ENCODE data around the gene SERINC3. TPM values are rescaled to one million over a fixed set of nuclear protein-coding genes. Genes with fewer than 3 reads are reported as not detected.

The SERINC3 gene
- polyA plus RNA-seq, 1 donor (not counting 4 experiments of a cell fraction or from before 2014, with no cell fraction given), result 118 TPM

GRCh38 chr20:44450281-44450889 lies 71.5 kb downstream of the SERINC3 start:
- Histone ChIP-seq H3K9me1 (ENCODE audit: control insufficient read depth, extremely low read depth, insufficient read depth, low read length) (no peaks in the 10 kb centered on the region), H3K4me1 (ENCODE audit: control insufficient read depth, extremely low read depth, insufficient read depth, low read length) (no peaks in the 10 kb centered on the region), H3K9me3 (ENCODE audit: control insufficient read depth, low read depth, low read length) (no peaks in the 10 kb centered on the region), H3K27me3 (ENCODE audit: control insufficient read depth, extremely low read depth, insufficient read depth, low read length) (no peaks in the 10 kb centered on the region), H3K79me2 (ENCODE audit: control insufficient read depth, insufficient read depth, low read length) (no peaks in the 10 kb centered on the region), H3K4me2 (ENCODE audit: control insufficient read depth, extremely low read depth, insufficient read depth, low read depth, low read length) (no peak overlapping the region), H3K36me3 (ENCODE audit: control insufficient read depth in 2 of 2, extremely low read depth in 1 of 2, insufficient read depth in 2 of 2, low read length in 2 of 2) (no peaks in the 10 kb centered on the region), H3K9ac (ENCODE audit: control insufficient read depth, extremely low read depth, insufficient read depth, low read length) (no peak overlapping the region), H3K27ac (ENCODE audit: control insufficient read depth, insufficient read depth, low read length) (no peak overlapping the region), H3K4me3 (ENCODE audit: control insufficient read depth in 2 of 3, extremely low read depth in 1 of 3, insufficient read depth in 2 of 3, low read depth in 1 of 3, low read length in 3 of 3) (no peak overlapping the region), H4K20me1 (ENCODE audit: control insufficient read depth, extremely low read depth, insufficient read depth, low read length) (no peaks in the 10 kb centered on the region), H2AFZ (ENCODE audit: control insufficient read depth, low read length) (no peak overlapping the region)
- dilution Hi-C loops (cut with MboI; ENCODE audit: extremely low pct_ligation_motif_present, low sequenced_read_pairs), result no loop called here
- TF ChIP-seq EZH2 (IDR thresholded peaks at IDR 0.05; ENCODE audit: low read length) (no peak), CTCF (optimal IDR thresholded peaks at IDR 0.05 in 1 of 3, IDR thresholded peaks at IDR 0.05 in 1 of 3, conservative IDR thresholded peaks at IDR 0.05 in 1 of 3; ENCODE audit: extremely low read depth in 1 of 3, insufficient read depth in 2 of 3, low read length in 3 of 3) (no peak)
- no peak for FAIRE-seq
- DNase-seq (ENCODE audit: low read depth, low spot score), result no peak

GRCh38 chr20:44449864-44450263 lies 72.0 kb downstream of the SERINC3 start:
- dilution Hi-C loops (cut with MboI; ENCODE audit: extremely low pct_ligation_motif_present, low sequenced_read_pairs), result no loop called here
- H3K27me3 ChIP-seq (ENCODE audit: control insufficient read depth, extremely low read depth, insufficient read depth, low read length), result no peaks in the 10 kb centered on the region
- no peaks in the 10 kb centered on the region for H3K4me1 ChIP-seq (ENCODE audit: control insufficient read depth, extremely low read depth, insufficient read depth, low read length)
- no peak overlapping the region for H3K4me3 ChIP-seq (ENCODE audit: control insufficient read depth in 2 of 3, extremely low read depth in 1 of 3, insufficient read depth in 2 of 3, low read depth in 1 of 3, low read length in 3 of 3)
- no peaks in the 10 kb centered on the region for H3K79me2 ChIP-seq (ENCODE audit: control insufficient read depth, insufficient read depth, low read length)
- no peak overlapping the region for H2AFZ ChIP-seq (ENCODE audit: control insufficient read depth, low read length)
- no peak overlapping the region for H3K4me2 ChIP-seq (ENCODE audit: control insufficient read depth, extremely low read depth, insufficient read depth, low read depth, low read length)
- H3K9ac ChIP-seq (ENCODE audit: control insufficient read depth, extremely low read depth, insufficient read depth, low read length), result no peak overlapping the region
- H3K9me1 ChIP-seq (ENCODE audit: control insufficient read depth, extremely low read depth, insufficient read depth, low read length), result no peaks in the 10 kb centered on the region
- no peak for TF ChIP-seq EZH2 (IDR thresholded peaks at IDR 0.05; ENCODE audit: low read length)
- TF ChIP-seq CTCF (optimal IDR thresholded peaks at IDR 0.05 in 1 of 3, IDR thresholded peaks at IDR 0.05 in 1 of 3, conservative IDR thresholded peaks at IDR 0.05 in 1 of 3; ENCODE audit: extremely low read depth in 1 of 3, insufficient read depth in 2 of 3, low read length in 3 of 3), result no peak
- H3K9me3 ChIP-seq (ENCODE audit: control insufficient read depth, low read depth, low read length), result no peaks in the 10 kb centered on the region
- no peak for FAIRE-seq
- H3K36me3 ChIP-seq (ENCODE audit: control insufficient read depth in 2 of 2, extremely low read depth in 1 of 2, insufficient read depth in 2 of 2, low read length in 2 of 2), result no peaks in the 10 kb centered on the region
- no peaks in the 10 kb centered on the region for H4K20me1 ChIP-seq (ENCODE audit: control insufficient read depth, extremely low read depth, insufficient read depth, low read length)
- H3K27ac ChIP-seq (ENCODE audit: control insufficient read depth, insufficient read depth, low read length), result no peak overlapping the region
- DNase-seq (ENCODE audit: low read depth, low spot score), result no peak
